ENCODE results near the gene CCDC188. TPM values are rescaled to one million over a fixed set of nuclear protein-coding genes. Genes with fewer than 3 reads are reported as not detected.

Gene CCDC188
- total RNA-seq, 1 experiment from 2014 or later, result not detected

DNA sequence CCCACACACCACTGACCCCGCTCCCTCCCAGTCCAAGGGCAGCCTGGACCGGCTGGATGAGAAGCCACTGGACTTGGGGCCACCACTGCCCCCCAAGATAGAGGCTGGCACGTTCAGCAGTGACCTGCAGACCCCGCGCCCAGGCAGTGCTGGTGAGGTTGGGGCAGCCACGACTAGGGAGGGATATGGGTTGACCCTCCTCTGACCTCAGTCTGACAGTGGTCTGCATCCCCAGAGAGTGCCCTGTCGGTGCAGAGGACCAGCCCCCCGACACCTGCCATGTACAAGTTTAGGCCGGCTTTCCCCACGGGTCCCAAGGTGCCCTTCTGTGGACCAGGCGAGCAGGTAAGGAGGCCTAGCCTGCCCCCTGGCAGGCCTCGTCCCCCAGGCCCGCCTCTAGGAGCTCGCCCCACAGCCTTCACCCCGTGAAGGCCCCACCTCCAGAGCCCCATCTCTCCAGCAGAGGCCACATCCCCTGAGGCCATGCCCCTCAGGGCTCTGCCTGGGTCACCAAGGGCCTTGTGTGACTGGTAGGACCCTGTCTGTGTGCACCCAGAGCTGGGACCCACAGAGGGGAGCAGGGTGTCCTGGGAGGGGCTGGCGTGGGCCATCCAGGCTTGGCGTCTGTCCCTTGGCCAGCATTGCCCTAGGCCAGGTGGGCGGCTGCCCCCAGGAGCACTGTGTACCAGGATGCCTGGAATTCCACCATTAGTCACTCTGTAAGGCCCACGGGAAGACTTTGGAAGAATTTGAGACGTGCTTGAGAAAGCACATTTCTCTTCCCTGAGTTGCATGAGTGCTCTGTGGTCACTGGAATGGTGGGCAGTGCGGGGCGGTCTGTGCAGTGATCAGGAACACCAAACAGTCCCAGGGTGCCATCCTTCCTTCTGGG, 9.4 kb downstream of the CCDC188 start:
- peak; percentile 74 for DNase-seq (ENCODE audit: low read depth)
- in situ Hi-C loops (cut with HindIII; ENCODE audit: low pct_unique_long_range_greater_than_20kb, low sequenced_read_pairs), result no loop called here

DNA sequence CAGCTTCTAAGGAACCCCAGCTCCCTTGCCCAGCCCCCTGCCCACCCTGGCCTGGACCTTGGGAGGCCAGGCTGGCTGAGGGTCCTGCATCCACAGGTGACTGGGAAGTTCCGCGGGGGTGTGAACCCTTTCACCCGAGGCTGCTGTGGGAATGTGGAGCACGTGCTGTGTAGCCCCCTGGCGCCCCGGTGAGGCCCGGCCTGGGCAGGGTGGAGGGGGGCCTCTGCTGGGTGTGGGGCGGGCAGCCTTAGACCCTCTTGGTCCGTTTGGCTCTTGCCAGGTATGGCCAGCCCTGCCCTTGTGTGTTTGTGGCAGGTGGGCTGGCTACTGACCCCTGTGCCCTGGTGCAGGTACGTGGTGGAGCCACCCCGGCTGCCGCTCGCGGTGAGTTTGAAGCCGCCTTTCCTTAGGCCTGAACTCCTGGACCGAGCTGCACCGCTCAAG, 10.3 kb downstream of the CCDC188 start:
- no peak for DNase-seq (ENCODE audit: low read depth)
- in situ Hi-C loops (cut with HindIII; ENCODE audit: low pct_unique_long_range_greater_than_20kb, low sequenced_read_pairs), result no loop called here

DNA sequence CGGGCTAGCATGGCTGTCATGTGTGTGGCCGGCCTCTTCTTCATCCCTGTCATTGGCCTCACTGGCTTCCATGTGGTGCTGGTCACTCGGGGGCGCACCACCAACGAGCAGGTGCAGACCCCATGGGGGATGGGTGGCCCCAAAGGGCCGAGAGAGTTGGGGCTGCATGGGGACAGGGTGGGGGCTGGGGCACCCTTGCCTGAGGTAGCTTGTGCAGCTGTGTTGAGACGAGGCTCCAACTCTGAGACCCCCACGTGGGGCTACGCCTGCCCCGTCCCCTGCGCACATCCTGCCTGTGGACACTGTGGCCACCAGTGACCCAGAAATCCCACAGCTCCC, 10.8 kb downstream of the CCDC188 start:
- in situ Hi-C loops (cut with HindIII; ENCODE audit: low pct_unique_long_range_greater_than_20kb, low sequenced_read_pairs), result no loop called here
- DNase-seq (ENCODE audit: low read depth), result no peak

DNA sequence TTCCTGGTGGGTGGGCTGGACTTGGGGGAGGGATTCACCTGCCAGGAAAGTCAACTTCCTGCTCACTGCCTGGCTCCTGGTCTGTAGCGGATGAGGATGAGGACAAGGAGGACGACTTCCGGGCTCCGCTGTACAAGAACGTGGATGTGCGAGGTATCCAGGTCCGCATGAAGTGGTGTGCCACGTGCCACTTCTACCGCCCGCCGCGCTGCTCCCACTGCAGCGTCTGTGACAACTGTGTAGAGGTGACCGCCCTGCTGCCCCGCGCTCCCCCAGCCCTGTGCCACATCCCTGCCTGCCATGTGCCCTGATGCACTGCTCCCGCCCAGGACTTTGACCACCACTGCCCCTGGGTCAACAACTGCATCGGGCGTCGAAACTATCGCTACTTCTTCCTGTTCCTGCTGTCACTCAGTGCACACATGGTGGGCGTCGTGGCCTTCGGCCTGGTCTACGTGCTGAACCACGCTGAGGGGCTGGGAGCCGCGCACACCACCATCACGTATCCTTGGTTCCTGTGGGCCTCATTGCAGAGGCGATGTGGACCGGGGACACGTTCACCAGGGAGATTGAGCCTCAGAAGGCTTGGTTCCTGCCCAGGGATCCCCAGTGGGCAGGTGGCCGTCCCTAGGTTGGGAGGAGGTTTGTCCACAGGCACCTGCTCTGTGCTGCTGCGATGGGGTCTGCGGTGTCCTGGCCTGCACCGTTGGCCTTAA, 11.3 kb downstream of the CCDC188 start:
- DNase-seq (ENCODE audit: low read depth), result no peak
- in situ Hi-C loops (cut with HindIII; ENCODE audit: low pct_unique_long_range_greater_than_20kb, low sequenced_read_pairs), result no loop called here

DNA sequence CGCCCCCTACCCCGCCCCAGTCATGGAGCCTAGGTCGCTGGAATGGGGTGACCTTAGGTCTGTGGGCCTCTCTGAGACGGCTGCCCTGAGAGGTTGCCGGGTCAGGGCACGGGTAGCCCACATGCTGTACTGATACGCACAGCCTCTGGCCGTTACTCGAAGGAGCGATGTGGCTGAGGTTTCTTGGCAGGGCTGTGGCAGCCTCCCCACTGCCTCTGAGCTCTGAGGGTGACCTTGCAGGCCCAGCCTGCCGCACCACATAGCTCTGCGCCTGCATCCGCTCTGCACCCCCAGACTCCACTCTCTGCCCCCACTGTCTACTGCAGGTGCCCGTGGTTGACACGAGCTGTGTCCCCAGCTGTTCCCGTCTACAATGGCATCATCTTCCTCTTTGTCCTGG, 12.0 kb downstream of the CCDC188 start:
- DNase-seq (ENCODE audit: low read depth), result no peak
- in situ Hi-C loops (cut with HindIII; ENCODE audit: low pct_unique_long_range_greater_than_20kb, low sequenced_read_pairs), result no loop called here

DNA sequence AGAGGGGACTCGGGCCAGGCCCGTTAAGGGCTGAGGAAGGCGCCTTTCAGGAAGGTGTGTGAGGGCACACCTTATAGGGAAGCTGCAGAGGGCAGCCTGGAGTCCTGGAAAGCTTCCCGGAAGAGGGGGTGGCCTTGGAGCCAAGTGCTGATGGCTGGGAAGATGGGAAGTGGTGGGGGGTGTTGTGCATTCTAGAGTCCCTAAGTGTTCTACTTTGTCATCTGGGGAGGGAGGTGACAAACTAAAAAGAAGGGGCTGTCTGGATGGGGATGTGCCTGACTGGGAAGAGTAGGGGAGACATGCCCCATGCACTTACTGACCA, 12.5 kb downstream of the CCDC188 start:
- in situ Hi-C loops (cut with HindIII; ENCODE audit: low pct_unique_long_range_greater_than_20kb, low sequenced_read_pairs), result no loop called here
- no peak for DNase-seq (ENCODE audit: low read depth)

DNA sequence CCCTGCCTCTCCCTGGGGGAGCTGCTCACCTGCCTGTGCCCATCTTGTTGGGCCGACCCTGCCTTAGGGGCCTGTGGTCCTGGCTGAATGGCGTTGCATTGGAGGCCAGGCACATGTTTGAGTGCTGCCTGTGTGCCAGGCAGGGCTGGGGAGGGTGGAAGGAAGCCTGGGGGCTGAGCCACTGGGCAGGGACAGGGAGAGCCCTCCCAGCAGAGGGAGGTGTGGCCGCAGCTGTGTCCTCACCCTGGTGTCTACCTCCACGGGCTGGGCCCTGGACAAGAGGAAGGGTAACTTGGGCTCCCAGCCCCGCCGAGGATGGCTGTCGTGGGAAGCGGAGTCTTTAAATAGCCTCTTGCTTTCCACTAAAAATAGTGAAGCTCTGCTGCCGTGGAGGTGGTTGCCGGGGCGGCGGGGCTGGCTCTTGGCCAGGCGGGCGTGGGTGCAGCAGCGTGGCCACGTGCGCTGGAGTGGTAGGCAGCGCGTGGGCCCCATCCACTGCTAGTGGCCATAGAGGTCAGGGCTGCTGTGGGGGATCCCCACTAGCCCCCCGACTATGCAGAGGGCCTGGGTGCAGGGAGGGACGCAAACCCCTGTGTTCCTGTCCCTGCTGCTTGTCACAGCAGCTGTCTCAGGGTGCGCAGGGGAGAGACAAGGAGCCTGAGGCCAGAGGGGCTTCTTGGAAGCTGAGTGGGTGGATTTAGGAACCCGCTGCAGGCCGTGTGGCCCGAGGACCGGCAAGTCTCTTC, 13.0 kb downstream of the CCDC188 start:
- DNase-seq (ENCODE audit: low read depth), result no peak
- in situ Hi-C loops (cut with HindIII; ENCODE audit: low pct_unique_long_range_greater_than_20kb, low sequenced_read_pairs), result no loop called here

DNA sequence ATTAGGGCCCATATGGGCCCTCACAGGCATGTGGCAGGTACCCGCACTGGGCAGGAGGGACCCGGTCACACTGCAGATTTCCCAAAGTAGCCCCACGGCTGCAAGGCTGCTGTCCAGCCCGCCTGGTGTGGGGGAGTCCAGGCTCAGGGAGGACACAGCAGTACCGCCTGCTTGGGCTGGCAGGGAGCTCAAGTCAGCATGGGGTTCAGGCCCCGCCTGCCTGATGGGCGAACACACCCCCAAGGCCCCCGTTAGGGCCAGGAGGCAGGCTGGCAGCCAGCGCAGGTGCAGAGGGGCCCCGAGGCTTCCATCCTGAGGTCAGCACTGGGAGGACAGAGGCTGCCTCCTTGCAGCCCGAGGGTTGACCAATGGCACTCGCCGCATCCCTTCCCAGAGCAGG, 13.7 kb downstream of the CCDC188 start:
- no peak for DNase-seq (ENCODE audit: low read depth)
- in situ Hi-C loops (cut with HindIII; ENCODE audit: low pct_unique_long_range_greater_than_20kb, low sequenced_read_pairs), result no loop called here

DNA sequence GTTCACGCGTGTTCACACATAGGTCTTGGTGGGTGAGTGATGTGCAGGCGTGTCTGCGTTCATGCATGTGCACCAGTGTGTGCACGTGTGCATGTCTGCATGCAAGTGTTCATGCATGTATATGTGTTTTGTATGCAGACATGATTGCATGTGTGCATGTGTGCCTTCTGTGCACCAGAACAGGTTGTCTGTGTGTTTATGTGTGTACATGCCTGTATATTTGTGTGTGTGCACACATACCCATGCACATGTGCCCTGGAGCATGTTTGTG, 14.3 kb downstream of the CCDC188 start:
- in situ Hi-C loops (cut with HindIII; ENCODE audit: low pct_unique_long_range_greater_than_20kb, low sequenced_read_pairs), result no loop called here
- no peak for DNase-seq (ENCODE audit: low read depth)

DNA sequence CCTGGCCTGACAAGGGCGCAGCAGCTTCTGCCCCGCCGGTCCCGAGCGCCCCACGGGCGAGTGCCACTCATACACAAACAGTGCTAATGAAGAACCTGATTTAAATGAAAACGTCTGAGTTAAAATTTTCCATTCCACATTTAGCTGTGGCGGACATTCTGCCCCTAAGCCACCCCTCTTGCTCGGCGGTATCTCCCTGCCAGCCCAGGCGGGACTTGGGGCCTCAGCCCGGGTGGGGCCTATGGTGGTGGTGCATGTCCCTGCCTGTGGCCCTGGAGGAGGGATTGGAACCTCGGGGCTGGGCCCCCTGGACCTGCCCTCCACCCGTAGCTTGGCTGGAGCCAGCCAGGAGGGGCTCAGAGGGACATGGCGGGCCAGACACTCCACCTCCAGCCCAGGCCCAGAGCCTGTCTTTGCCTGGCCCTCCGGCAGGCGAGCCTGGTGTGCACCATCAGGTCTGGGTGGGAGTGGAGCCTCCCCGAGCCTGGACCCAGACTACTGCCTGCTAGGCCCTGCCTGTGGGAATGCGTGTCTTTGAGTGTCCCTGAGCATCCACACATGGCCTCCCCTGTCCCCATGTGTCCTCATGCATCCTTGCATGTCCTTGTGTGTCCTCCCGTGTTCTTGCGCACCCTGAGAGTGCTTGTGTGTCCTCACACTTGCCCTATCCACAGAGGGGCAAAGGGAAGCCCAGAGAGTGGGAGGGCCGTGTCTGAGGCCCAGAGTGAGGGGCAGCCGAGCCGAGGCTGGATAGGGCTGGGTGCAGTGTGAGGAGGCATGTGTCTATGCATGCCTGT, 14.9 kb downstream of the CCDC188 start:
- no peak for DNase-seq (ENCODE audit: low read depth)
- in situ Hi-C loops (cut with HindIII; ENCODE audit: low pct_unique_long_range_greater_than_20kb, low sequenced_read_pairs), result no loop called here

DNA sequence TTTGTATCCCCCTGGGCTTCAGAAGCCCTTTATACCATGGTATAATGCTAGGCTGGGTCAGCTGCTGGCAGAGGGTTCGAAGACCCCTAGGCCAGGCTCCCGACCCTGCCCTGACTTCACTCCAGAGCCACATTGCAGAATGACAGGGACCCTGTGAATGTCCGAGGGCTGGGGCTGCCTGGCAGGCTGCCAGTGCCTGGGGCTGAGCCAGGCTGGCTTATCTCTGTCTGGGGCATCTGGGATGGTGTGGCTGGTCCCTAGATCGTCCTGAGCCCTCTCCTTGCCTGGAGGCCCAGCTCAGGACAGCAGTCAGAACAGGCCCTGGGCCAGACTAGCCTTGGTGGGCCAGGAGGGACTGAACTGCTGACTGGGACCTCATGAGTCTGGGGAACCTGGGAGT, 15.6 kb downstream of the CCDC188 start:
- no peak for DNase-seq (ENCODE audit: low read depth)
- in situ Hi-C loops (cut with HindIII; ENCODE audit: low pct_unique_long_range_greater_than_20kb, low sequenced_read_pairs), result no loop called here

DNA sequence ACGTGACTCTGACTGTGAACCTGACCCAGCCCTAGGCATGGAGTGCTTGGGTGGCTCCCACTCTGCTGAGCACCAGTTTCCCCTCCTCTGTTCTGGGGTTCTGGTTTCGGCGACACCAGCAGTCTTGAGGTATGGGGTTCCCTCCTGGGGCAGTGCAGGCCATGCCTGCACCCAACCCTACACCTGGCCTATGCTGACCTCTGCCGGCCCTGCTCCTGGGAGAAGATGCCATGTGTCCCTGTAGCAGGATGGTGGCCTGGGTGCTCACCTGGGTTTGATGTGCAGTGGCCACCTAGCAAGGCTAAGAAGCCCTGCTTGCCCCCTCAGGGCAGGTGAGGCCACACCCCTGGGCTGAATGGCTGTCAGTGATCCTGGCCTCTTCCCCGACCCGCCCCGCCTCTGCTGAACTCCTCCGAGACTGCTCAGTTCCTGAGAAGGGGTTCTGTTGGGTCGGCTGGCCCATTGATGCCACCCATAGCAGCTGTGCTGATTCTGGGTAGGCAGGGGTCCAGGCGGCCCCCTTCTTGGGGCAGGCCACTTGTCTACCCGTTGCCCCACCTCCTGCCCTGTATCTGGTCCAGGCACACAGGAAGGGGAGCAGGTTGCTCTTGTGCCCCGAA, 16.8 kb downstream of the CCDC188 start:
- no peak for DNase-seq (ENCODE audit: low read depth)
- in situ Hi-C loops (cut with HindIII; ENCODE audit: low pct_unique_long_range_greater_than_20kb, low sequenced_read_pairs), result no loop called here

DNA sequence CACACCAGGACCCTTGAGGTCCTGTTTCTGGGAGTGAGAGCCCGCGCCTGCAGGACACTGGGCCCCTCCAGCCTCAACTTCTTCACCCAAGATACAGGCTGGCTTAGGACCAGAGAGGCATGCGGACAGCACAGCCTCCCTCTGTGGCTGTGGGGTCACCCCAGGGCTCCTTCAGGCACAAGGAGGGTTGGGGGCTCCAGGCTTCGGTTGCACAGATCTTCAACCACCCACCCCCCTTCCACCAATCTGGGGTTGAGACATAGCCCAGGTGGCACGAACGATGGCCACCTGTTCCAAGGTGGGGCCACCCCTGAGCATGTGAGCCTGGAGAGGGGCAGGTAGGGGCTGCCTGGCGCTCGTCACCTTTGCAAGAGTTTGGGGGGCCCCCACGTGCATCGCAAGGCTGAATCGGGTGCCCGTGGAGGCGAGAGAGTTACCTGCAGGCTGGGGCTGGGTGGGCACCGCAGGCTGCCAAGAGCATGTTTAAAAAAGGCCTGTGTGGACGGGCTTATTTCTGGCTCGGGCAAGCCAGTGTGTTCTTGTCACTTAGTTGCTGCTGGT, 18.1 kb downstream of the CCDC188 start:
- in situ Hi-C loops (cut with HindIII; ENCODE audit: low pct_unique_long_range_greater_than_20kb, low sequenced_read_pairs), result no loop called here
- no peak for DNase-seq (ENCODE audit: low read depth)

DNA sequence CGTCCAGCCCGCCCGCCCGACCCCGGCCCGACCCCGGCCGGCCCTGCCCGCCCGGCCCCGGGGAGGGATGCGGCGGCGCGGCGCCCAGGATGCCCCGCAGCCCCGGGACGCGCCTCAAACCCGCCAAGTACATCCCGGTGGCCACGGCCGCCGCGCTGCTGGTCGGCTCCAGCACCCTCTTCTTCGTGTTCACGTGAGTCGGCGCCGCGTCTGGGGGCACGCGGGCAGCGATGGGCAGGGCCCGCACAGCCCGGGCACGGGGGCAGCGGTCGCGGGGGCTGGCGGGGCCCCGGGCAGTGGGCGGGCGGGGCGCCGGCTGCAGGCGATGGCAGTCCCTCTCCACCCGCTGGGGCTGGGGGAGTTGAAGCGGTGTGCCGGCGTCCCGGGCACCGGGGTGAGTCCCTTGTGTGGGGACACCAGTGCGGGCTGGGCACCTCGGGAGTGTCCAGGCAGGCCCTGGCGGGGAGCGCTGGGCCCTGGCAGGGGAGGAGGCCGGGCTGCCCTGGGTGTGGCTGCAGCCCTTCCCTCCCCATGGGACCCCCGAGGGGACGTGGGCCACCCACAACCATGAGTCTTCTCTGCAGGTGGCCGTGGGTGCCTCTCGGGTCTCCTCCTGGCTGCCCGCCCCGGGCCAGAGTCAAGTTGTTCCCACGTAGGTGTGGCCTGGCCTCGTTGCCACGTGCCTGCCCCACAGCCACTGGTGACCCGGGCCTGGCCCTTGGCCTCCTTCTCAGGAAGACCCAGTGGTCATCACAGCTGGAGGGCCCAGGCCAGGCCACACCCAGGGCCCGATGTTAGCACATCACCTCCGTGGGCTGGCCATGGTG, 18.8 kb downstream of the CCDC188 start:
- no peak for DNase-seq (ENCODE audit: low read depth)
- in situ Hi-C loops (cut with HindIII; ENCODE audit: low pct_unique_long_range_greater_than_20kb, low sequenced_read_pairs), result no loop called here

DNA sequence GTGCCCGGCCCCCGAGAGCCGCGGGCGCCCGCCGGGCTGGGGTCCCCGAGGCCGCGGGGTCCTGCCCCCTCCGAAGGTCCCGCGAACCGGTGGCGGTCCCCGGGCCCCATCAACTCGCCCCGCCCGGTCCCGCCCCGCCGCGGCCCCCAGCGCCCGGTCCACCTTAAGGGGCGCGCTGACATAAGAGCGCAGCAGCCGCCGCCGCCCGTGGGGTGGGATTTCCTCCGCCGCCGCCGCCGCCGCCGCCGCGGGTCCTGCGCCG, 19.3 kb downstream of the CCDC188 start, which contains the start of gene ZDHHC8:
Gene ZDHHC8, plus strand, starts transcription at position 208 of the 262 bp plus-strand sequence. CDS start 144 bp downstream, outside the sequence.
- in situ Hi-C loops (cut with HindIII; ENCODE audit: low pct_unique_long_range_greater_than_20kb, low sequenced_read_pairs), result no loop called here
- DNase-seq (ENCODE audit: low read depth), result no peak

DNA sequence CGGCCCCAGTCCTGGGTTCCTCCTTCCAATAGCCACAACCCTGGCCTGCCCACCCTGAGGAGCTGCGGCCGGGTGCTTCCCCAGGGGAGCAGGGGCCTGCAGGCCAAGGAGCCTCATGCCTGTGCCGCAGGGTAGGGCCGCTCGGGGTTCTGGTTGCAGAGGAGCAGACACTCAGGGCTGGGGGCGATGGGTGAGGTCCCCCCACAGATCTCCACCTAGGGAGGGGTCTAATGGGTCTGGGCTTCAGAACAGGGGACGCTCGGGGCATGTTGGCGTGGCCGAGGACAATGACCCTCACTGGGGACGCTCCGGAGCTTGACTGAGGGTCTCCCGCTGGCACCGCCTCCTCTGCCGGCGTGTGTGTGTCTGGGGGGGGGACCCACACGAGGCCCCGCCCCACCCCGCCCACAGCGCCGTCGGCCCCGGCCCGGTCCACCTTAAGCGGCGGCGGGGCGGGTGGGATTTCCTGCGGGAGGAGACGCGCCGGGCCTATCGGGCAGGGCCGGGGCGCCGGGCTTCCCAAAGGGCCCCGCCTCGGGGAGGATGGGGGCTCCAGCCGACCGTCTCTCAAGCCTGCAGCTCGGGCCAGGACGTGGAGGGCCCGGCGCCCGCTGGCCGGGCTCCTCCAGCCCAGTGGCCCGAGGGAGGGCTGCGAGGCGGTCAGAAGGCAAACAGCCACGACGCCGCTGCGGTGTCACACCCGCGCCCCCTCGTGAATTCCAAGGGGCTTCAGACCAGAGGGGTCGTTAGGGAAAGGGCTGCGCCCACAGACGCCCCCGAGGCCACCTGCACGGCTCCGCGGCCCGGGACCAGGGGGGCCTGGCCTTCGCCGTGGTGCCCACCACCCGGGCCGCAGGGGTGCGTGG, 19.9 kb downstream of the CCDC188 start:
- peak; percentile 58 for DNase-seq (ENCODE audit: low read depth)
- in situ Hi-C loops (cut with HindIII; ENCODE audit: low pct_unique_long_range_greater_than_20kb, low sequenced_read_pairs), result no loop called here

DNA sequence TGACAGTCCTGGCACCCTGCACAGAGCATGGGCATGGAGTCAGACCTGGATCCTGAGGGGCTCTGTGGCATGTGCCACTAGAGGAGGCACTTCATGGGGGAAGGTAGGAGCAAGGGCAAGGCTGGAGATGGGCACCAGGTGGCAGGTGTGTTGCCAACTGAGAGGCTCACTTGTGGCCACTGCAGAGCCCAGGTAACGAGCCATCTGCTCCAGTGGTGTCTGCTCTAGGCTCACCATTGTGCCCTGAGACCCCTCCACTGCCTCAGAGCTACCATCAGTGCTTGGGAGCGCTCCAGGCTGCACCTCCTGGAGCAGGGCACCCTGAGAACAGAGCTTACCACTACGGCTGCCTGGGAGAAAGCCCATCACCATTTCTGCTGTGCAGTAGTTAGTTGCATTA, 20.5 kb downstream of the CCDC188 start:
- in situ Hi-C loops (cut with HindIII; ENCODE audit: low pct_unique_long_range_greater_than_20kb, low sequenced_read_pairs), result no loop called here
- DNase-seq (ENCODE audit: low read depth), result no peak

Data from Caki2 (cell line).